Fibroblast of skin of abdomen (primary cell): ENCODE results near the gene RSPH9. TPM values are rescaled to one million over a fixed set of nuclear protein-coding genes. Genes with fewer than 3 reads are reported as not detected.

Experiments
- DNase-seq: peaks from one replicate; pipeline ENCODE4 v3.0.0-alpha.2; 2013
- polyA plus RNA-seq, 2 experiments: library from polyadenylated mRNA; unstranded; fragments of 120-200 nt; gene quantifications; one replicate each; pipeline ENCODE4 v1.2.1, GENCODE V29; 2013; ENCODE audit not compliant: insufficient read length in 2 of 2

Gene RSPH9
- polyA plus RNA-seq (2013, experiment 1 of 2; ENCODE audit: insufficient read length), result 1.0 TPM
- polyA plus RNA-seq (2013, experiment 2 of 2; ENCODE audit: insufficient read length), result 0.93 TPM

GRCh38 chr6:43644940-43645612 is at the start of gene RSPH9:
TSS of gene RSPH9 (plus strand) at chr6:43645036. CDS start at chr6:43645099, 63 bp downstream.
- DNase-seq, result peak; percentile 54

GRCh38 chr6:43600595-43600994 is 44.2 kb upstream of the RSPH9 start:
- no peak for DNase-seq

GRCh38 chr6:43604174-43604573 is 40.7 kb upstream of the RSPH9 start:
- DNase-seq, result peak; percentile 73

GRCh38 chr6:43606019-43606418 is 38.8 kb upstream of the RSPH9 start:
- DNase-seq, result no peak

- DNase-seq, result peak; percentile 77
These were observed 36.5 kb upstream of the RSPH9 start for GRCh38 chr6:43608310-43608763.

GRCh38 chr6:43608807-43609206 is 36.0 kb upstream of the RSPH9 start:
- no peak for DNase-seq

- no peak for DNase-seq
These were observed 35.4 kb upstream of the RSPH9 start for GRCh38 chr6:43609402-43609801.

- no peak for DNase-seq
These were observed 34.4 kb upstream of the RSPH9 start for GRCh38 chr6:43610431-43610830.

GRCh38 chr6:43613721-43614395 is 31.0 kb upstream of the RSPH9 start:
- DNase-seq, result no peak

- no peak for DNase-seq
These were observed 30.5 kb upstream of the RSPH9 start for GRCh38 chr6:43614396-43614730.

GRCh38 chr6:43616725-43617472 is 27.9 kb upstream of the RSPH9 start:
- DNase-seq, result no peak

GRCh38 chr6:43621078-43621835 is 23.6 kb upstream of the RSPH9 start:
- DNase-seq, result no peak

GRCh38 chr6:43621836-43622180 is 23.0 kb upstream of the RSPH9 start:
- DNase-seq, result no peak

- no peak for DNase-seq
These were observed 22.3 kb upstream of the RSPH9 start for GRCh38 chr6:43622541-43622940.

GRCh38 chr6:43623880-43624785 is 20.7 kb upstream of the RSPH9 start:
- DNase-seq, result no peak

- no peak for DNase-seq
These were observed 20.0 kb upstream of the RSPH9 start for GRCh38 chr6:43624786-43625288.

- DNase-seq, result no peak
These were observed 19.3 kb upstream of the RSPH9 start for GRCh38 chr6:43625393-43625992.

- DNase-seq, result peak; percentile 95
These were observed 17.6 kb upstream of the RSPH9 start for GRCh38 chr6:43627008-43627825.

- DNase-seq, result peak; percentile 56
These were observed 16.3 kb upstream of the RSPH9 start for GRCh38 chr6:43628393-43629103.
